Activated naive CD8-positive, alpha-beta T cell treated with anti-CD3 and anti-CD28 coated beads, Interleukin-2, amount 10 ng/mL, durations not matched to agents 7 days and 5 days (primary cell): ENCODE measurements around the gene PDZD7. TPM values are rescaled to one million over a fixed set of nuclear protein-coding genes. Genes with fewer than 3 reads are reported as not detected.
A peak's percentile ranks its signal among the peaks of the same experiment; 100 is the strongest.

Source experiments
- ATAC-seq: fragments of 150-1000 bp; cut with Tn5 transposase; one replicate; pipeline ENCODE4 v1.10.0; 2021; ENCODE audit warnings: low read depth, moderate library complexity
- POLR2A ChIA-PET: fragments of 350-600 bp; sonication (Branson Sonifier 250); formaldehyde crosslinking; loops from one replicate; lab custom pipeline; 2021; ENCODE audit warnings: antibody characterized with exemption; lab: Charles Lee
- DNase-seq: peaks from one replicate; pipeline ENCODE4 v3.0.0; 2021
- H3K27ac Mint-ChIP-seq: one replicate; pipeline ENCODE4 v1.8.0; 2022; ENCODE audit warnings: mild to moderate bottlenecking, mixed read lengths
- H3K27me3 Mint-ChIP-seq: one replicate; pipeline ENCODE4 v1.8.0; 2022; ENCODE audit warnings: mild to moderate bottlenecking, moderate library complexity, mixed read lengths
- H3K36me3 Mint-ChIP-seq: one replicate; pipeline ENCODE4 v1.8.0; 2021; ENCODE audit warnings: mild to moderate bottlenecking, mixed read lengths
- H3K4me1 Mint-ChIP-seq: one replicate; pipeline ENCODE4 v1.8.0; 2021; ENCODE audit warnings: mixed read lengths
- H3K4me3 Mint-ChIP-seq: one replicate; pipeline ENCODE4 v1.8.0; 2022; ENCODE audit warnings: mild to moderate bottlenecking, moderate library complexity, mixed read lengths
- H3K9me3 Mint-ChIP-seq: one replicate; pipeline ENCODE4 v1.8.0; 2021; ENCODE audit warnings: mixed read lengths
- total RNA-seq, 2 experiments: library from RNA; stranded (reverse); gene quantifications; one replicate each; pipeline ENCODE4 v1.2.3, GENCODE V29; 2021

The PDZD7 gene
- total RNA-seq, 2 experiments from 2014 or later, result 1.1 to 1.4 TPM

- H3K4me3 Mint-ChIP-seq, result peak overlapping the region; percentile 88
- H3K27ac Mint-ChIP-seq, result peak overlapping the region; percentile 94
- ATAC-seq (peak; percentile 61), DNase-seq (peak; percentile 92)
- H3K9me3 Mint-ChIP-seq, result no peaks in the 10 kb centered on the region
- H3K36me3 Mint-ChIP-seq, result peaks cover 3% of the 10 kb centered on the region
- H3K4me1 Mint-ChIP-seq, result peaks cover 19% of the 10 kb centered on the region
- no peaks in the 10 kb centered on the region for H3K27me3 Mint-ChIP-seq
- POLR2A ChIA-PET, result interaction anchor here (1.1 to 3.8 kb wide), 2 partner anchors 12 to 19 kb away, joined by 6 to 36 read pairs; partner anchors contain the start of genes MRPL43 and TWNK
Observed at GRCh38 chr10:100998991-100999741, 31.8 kb downstream of the PDZD7 start.

- DNase-seq, result peak; percentile 77
- Mint-ChIP-seq H3K4me1 (peaks cover 19% of the 10 kb centered on the region), H3K27ac (peak overlapping the region; percentile 94), H3K27me3 (no peaks in the 10 kb centered on the region), H3K9me3 (no peaks in the 10 kb centered on the region), H3K4me3 (peak overlapping the region; percentile 88), H3K36me3 (peaks cover 3% of the 10 kb centered on the region)
- POLR2A ChIA-PET, result interaction anchor here (0.6 to 3.8 kb wide), 9 partner anchors 11 to 817 kb away, joined by 3 to 36 read pairs (median 6); partner anchors contain the start of genes MRPL43, PDZD7, SFXN3 and TWNK
- peak; percentile 23 for ATAC-seq
Observed at GRCh38 chr10:100998183-100998990, 32.5 kb downstream of the PDZD7 start.

- H3K4me3 Mint-ChIP-seq, result peak overlapping the region; percentile 88
- peaks cover 19% of the 10 kb centered on the region for H3K4me1 Mint-ChIP-seq
- ATAC-seq (peak; percentile 51), DNase-seq (peak; percentile 89)
- POLR2A ChIA-PET, result interaction anchor here (0.5 to 3.8 kb wide), 12 partner anchors 10 to 818 kb away, joined by 3 to 36 read pairs (median 4); partner anchors contain the start of genes MRPL43, PDZD7, SFXN3 and TWNK
- H3K27ac Mint-ChIP-seq, result peak overlapping the region; percentile 94
- peaks cover 5% of the 10 kb centered on the region for H3K36me3 Mint-ChIP-seq
- H3K9me3 Mint-ChIP-seq, result no peaks in the 10 kb centered on the region
- no peaks in the 10 kb centered on the region for H3K27me3 Mint-ChIP-seq
Observed at GRCh38 chr10:100997360-100998182, 33.4 kb downstream of the PDZD7 start.

- DNase-seq, result peak; percentile 74
- Mint-ChIP-seq H3K27ac (peak overlapping the region; percentile 92), H3K9me3 (no peaks in the 10 kb centered on the region), H3K4me1 (peaks cover 20% of the 10 kb centered on the region), H3K4me3 (peak overlapping the region; percentile 88), H3K27me3 (no peaks in the 10 kb centered on the region), H3K36me3 (peaks cover 5% of the 10 kb centered on the region)
- ATAC-seq, result peak; percentile 7
- POLR2A ChIA-PET, result interaction anchor here (0.5 to 3.8 kb wide), 8 partner anchors 10 to 85 kb away, joined by 3 to 36 read pairs (median 4); partner anchors contain the start of genes MRPL43, PDZD7, SFXN3 and TWNK
Observed at GRCh38 chr10:100996678-100997359, 34.1 kb downstream of the PDZD7 start.

- Mint-ChIP-seq H3K9me3 (no peaks in the 10 kb centered on the region), H3K27me3 (no peaks in the 10 kb centered on the region), H3K36me3 (peaks cover 16% of the 10 kb centered on the region), H3K27ac (no peak overlapping the region), H3K4me1 (peaks cover 22% of the 10 kb centered on the region), H3K4me3 (no peak overlapping the region)
- DNase-seq, result no peak
- ATAC-seq, result no peak
- POLR2A ChIA-PET, result no interaction called here
Observed at GRCh38 chr10:100995181-100995580, 35.7 kb downstream of the PDZD7 start.

GRCh38 chr10:100993986-100994708 is 36.8 kb downstream of the PDZD7 start:
- POLR2A ChIA-PET, result interaction anchor here (1.3 kb wide), 1 partner anchor 81 kb away, joined by 3 read pairs; the partner anchor contains the start of gene SLF2
- peaks cover 23% of the 10 kb centered on the region for H3K4me1 Mint-ChIP-seq
- H3K4me3 Mint-ChIP-seq, result no peak overlapping the region
- no peaks in the 10 kb centered on the region for H3K9me3 Mint-ChIP-seq
- peaks cover 16% of the 10 kb centered on the region for H3K36me3 Mint-ChIP-seq
- peak overlapping the region; percentile 34 for H3K27ac Mint-ChIP-seq
- DNase-seq (no peak), ATAC-seq (no peak)
- H3K27me3 Mint-ChIP-seq, result no peaks in the 10 kb centered on the region

- DNase-seq (no peak), ATAC-seq (no peak)
- Mint-ChIP-seq H3K4me1 (peaks cover 18% of the 10 kb centered on the region), H3K4me3 (no peak overlapping the region), H3K27ac (no peak overlapping the region), H3K9me3 (no peaks in the 10 kb centered on the region), H3K27me3 (no peaks in the 10 kb centered on the region), H3K36me3 (peaks cover 22% of the 10 kb centered on the region)
- POLR2A ChIA-PET, result interaction anchor here (5.1 kb wide), 1 partner anchor 9 kb away, joined by 36 read pairs; the partner anchor contains the start of gene LZTS2
Observed at GRCh38 chr10:100989088-100989487, 41.8 kb downstream of the PDZD7 start.

GRCh38 chr10:100988166-100988565 is 42.8 kb downstream of the PDZD7 start:
- POLR2A ChIA-PET, result interaction anchor here (5.1 kb wide), 1 partner anchor 10 kb away, joined by 36 read pairs; the partner anchor contains the start of gene LZTS2
- Mint-ChIP-seq H3K4me1 (peaks cover 18% of the 10 kb centered on the region), H3K36me3 (peaks cover 22% of the 10 kb centered on the region)

GRCh38 chr10:100987685-100988049 is 43.3 kb downstream of the PDZD7 start:
- no peaks in the 10 kb centered on the region for H3K27me3 Mint-ChIP-seq
- ATAC-seq (peak; percentile 6), DNase-seq (no peak)
- peaks cover 18% of the 10 kb centered on the region for H3K4me1 Mint-ChIP-seq
- H3K27ac Mint-ChIP-seq, result peak overlapping the region; percentile 76
- H3K4me3 Mint-ChIP-seq, result peak overlapping the region; percentile 98
- POLR2A ChIA-PET, result interaction anchor here (5.1 kb wide), 1 partner anchor 10 kb away, joined by 36 read pairs; the partner anchor contains the start of gene LZTS2
- H3K9me3 Mint-ChIP-seq, result no peaks in the 10 kb centered on the region
- H3K36me3 Mint-ChIP-seq, result peaks cover 19% of the 10 kb centered on the region

More at GRCh38 chr10:100988166-100988565, 42.8 kb downstream of the PDZD7 start:
- Mint-ChIP-seq H3K9me3 (no peaks in the 10 kb centered on the region), H3K27ac (no peak overlapping the region), H3K4me3 (peak overlapping the region; percentile 98), H3K27me3 (no peaks in the 10 kb centered on the region)
- no peak for ATAC-seq
- DNase-seq, result no peak

GRCh38 chr10:100986952-100987684 is 43.8 kb downstream of the PDZD7 start, which contains the start of the genes MRPL43 and TWNK:
TSS of gene MRPL43 (minus strand) at chr10:100987497. CDS start at chr10:100987443, 54 bp downstream.
TSS of gene TWNK (plus strand) at chr10:100987543. CDS start at chr10:100988211, 668 bp downstream.
- Mint-ChIP-seq H3K27ac (peak within 1 kb of the TSS; percentile 76), H3K4me1 (peaks cover 17% of the 10 kb centered on the region), H3K4me3 (peak within 1 kb of the TSS; percentile 98), H3K36me3 (peaks cover 19% of the 10 kb centered on the region), H3K27me3 (no peaks in the 10 kb centered on the region), H3K9me3 (no peaks in the 10 kb centered on the region)
- ATAC-seq (peak; percentile 92), DNase-seq (peak; percentile 85)
- POLR2A ChIA-PET, result interaction anchor here (1.8 to 5.1 kb wide), 2 partner anchors 11 to 21 kb away, joined by 4 to 36 read pairs; partner anchors contain the start of gene LZTS2

GRCh38 chr10:100986623-100986951 is 44.3 kb downstream of the PDZD7 start:
- H3K36me3 Mint-ChIP-seq, result peaks cover 19% of the 10 kb centered on the region
- ATAC-seq, result no peak
- H3K4me3 Mint-ChIP-seq, result peak overlapping the region; percentile 98
- no peak for DNase-seq
- POLR2A ChIA-PET, result interaction anchor here (1.8 to 5.1 kb wide), 2 partner anchors 11 to 21 kb away, joined by 4 to 36 read pairs; partner anchors contain the start of gene LZTS2
- H3K27me3 Mint-ChIP-seq, result no peaks in the 10 kb centered on the region
- H3K27ac Mint-ChIP-seq, result peak overlapping the region; percentile 76
- peaks cover 17% of the 10 kb centered on the region for H3K4me1 Mint-ChIP-seq
- no peaks in the 10 kb centered on the region for H3K9me3 Mint-ChIP-seq
